HL-60 (cell line): ENCODE data around the gene TAF4.

Experiments
- DNase-seq, 2 experiments: peaks; one replicate each; pipeline ENCODE4 v3.0.0-alpha.2; 2010 to 2020; ENCODE audit warnings: low read depth in 1 of 2, low spot score in 1 of 2
- H3K27ac ChIP-seq: fragments of 250-450 bp; sonication (Bioruptor Pico); replicated peaks from 2 replicates; pipeline ENCODE4 v1.5.1; 2020; ENCODE audit warnings: mild to moderate bottlenecking, moderate library complexity
- H3K27me3 ChIP-seq: fragments of 250-450 bp; sonication (Bioruptor Pico); 2 replicates; pipeline ENCODE4 v1.5.1; 2021; ENCODE audit warnings: mild to moderate bottlenecking, moderate library complexity; ENCODE audit not compliant: insufficient read depth, poor library complexity, severe bottlenecking
- H3K4me3 ChIP-seq: replicated peaks from 2 replicates; pipeline ENCODE4 v1.5.1; 2011; ENCODE audit warnings: mild to moderate bottlenecking, control low read depth, low read length; ENCODE audit not compliant: insufficient read depth
- CTCF ChIP-seq: IDR thresholded peaks from one replicate; pipeline ENCODE4 v1.5.1; 2011; ENCODE audit warnings: low read length, control low read depth, inconsistent platforms; ENCODE audit not compliant: insufficient read depth
- GABPA ChIP-seq: IDR thresholded peaks from 2 replicates; pipeline ENCODE4 v1.6.1; 2012; ENCODE audit warnings: low read depth
- POLR2AphosphoS5 ChIP-seq: IDR thresholded peaks from 2 replicates; pipeline ENCODE4 v1.6.1; 2012; ENCODE audit warnings: low read depth
- SPI1 ChIP-seq: IDR thresholded peaks from 2 replicates; pipeline ENCODE4 v1.6.1; 2012; ENCODE audit warnings: low read depth, mild to moderate bottlenecking, borderline replicate concordance
- TF ChIP-seq, protein P1 (sequence below): IDR thresholded peaks from 2 replicates; pipeline ENCODE4 v1.6.1; 2012; ENCODE audit warnings: low read depth; ENCODE audit not compliant: insufficient replicate concordance

TAF4 gene

GRCh38 chr20:62061851-62062423 lies 3.7 kb downstream of the TAF4 start:
- no peak for DNase-seq
- Histone ChIP-seq H3K27me3 (no peaks in the 10 kb centered on the region), H3K4me3 (no peak overlapping the region), H3K27ac (no peak overlapping the region)
- no peak for TF ChIP-seq POLR2AphosphoS5
- no peak for TF ChIP-seq GABPA
- TF ChIP-seq, protein P1, sequence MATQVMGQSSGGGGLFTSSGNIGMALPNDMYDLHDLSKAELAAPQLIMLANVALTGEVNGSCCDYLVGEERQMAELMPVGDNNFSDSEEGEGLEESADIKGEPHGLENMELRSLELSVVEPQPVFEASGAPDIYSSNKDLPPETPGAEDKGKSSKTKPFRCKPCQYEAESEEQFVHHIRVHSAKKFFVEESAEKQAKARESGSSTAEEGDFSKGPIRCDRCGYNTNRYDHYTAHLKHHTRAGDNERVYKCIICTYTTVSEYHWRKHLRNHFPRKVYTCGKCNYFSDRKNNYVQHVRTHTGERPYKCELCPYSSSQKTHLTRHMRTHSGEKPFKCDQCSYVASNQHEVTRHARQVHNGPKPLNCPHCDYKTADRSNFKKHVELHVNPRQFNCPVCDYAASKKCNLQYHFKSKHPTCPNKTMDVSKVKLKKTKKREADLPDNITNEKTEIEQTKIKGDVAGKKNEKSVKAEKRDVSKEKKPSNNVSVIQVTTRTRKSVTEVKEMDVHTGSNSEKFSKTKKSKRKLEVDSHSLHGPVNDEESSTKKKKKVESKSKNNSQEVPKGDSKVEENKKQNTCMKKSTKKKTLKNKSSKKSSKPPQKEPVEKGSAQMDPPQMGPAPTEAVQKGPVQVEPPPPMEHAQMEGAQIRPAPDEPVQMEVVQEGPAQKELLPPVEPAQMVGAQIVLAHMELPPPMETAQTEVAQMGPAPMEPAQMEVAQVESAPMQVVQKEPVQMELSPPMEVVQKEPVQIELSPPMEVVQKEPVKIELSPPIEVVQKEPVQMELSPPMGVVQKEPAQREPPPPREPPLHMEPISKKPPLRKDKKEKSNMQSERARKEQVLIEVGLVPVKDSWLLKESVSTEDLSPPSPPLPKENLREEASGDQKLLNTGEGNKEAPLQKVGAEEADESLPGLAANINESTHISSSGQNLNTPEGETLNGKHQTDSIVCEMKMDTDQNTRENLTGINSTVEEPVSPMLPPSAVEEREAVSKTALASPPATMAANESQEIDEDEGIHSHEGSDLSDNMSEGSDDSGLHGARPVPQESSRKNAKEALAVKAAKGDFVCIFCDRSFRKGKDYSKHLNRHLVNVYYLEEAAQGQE: no peak
- no peak for TF ChIP-seq SPI1
- TF ChIP-seq CTCF: no peak

GRCh38 chr20:62060631-62061541 lies 4.8 kb downstream of the TAF4 start:
- Histone ChIP-seq H3K4me3 (no peak overlapping the region), H3K27me3 (no peaks in the 10 kb centered on the region), H3K27ac (no peak overlapping the region)
- TF ChIP-seq GABPA: no peak
- no peak for TF ChIP-seq POLR2AphosphoS5
- TF ChIP-seq SPI1: no peak
- TF ChIP-seq, protein P1: no peak
- TF ChIP-seq CTCF: no peak
- no peak for DNase-seq

DNA sequence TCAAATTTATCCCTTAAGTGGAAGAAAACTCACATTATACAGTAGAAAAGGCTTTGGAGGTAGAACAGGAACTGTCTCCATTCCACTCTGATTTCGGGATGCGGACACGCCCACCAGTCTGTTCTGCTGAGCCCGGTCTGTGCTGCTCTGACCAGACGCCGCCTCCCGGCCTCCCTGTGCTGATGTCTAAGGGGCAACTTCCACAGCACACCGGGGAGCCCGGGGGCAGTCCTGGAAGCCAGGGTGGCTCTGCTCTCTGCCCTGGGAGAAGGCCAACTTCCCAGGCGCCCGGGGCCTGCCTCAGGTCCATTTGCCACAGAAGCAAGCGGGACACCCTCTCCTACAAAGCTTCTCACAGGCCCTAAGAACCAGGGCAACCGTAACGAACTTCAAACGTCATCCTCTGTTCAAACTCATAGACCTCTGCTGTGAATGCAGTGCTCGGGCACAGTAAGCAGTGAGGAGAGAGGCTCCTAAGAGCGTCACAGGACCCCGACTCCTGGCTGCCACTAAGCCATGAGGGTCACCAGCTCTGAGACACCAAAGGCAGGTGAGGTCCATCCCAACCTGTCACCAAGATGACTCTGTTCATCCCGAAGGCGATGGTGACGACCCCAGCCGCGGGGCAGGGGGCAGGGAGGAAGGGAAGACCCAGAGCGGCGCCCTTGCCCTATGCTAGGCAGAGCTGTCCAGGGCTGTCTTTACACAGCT lies 5.6 kb downstream of the TAF4 start:
- Histone ChIP-seq H3K4me3 (no peak overlapping the region), H3K27me3 (no peaks in the 10 kb centered on the region), H3K27ac (no peak overlapping the region)
- DNase-seq: no peak
- TF ChIP-seq POLR2AphosphoS5 (no peak), SPI1 (no peak), CTCF (no peak), GABPA (no peak)
- TF ChIP-seq, protein P1: no peak
